NCI-H128 (cell line): ENCODE data around the gene UBE2O.

Source experiments
- DNase-seq: peaks from one replicate; lab custom pipeline; 2025; ENCODE audit not compliant: unreplicated experiment; lab: John Stamatoyannopoulos, UW

The UBE2O gene

GRCh38 chr17:76441686-76442340, 11.1 kb downstream of the UBE2O start:
- DNase-seq = no peak

- no peak for DNase-seq
Measured at GRCh38 chr17:76440751-76441362, 12.1 kb downstream of the UBE2O start.

DNA sequence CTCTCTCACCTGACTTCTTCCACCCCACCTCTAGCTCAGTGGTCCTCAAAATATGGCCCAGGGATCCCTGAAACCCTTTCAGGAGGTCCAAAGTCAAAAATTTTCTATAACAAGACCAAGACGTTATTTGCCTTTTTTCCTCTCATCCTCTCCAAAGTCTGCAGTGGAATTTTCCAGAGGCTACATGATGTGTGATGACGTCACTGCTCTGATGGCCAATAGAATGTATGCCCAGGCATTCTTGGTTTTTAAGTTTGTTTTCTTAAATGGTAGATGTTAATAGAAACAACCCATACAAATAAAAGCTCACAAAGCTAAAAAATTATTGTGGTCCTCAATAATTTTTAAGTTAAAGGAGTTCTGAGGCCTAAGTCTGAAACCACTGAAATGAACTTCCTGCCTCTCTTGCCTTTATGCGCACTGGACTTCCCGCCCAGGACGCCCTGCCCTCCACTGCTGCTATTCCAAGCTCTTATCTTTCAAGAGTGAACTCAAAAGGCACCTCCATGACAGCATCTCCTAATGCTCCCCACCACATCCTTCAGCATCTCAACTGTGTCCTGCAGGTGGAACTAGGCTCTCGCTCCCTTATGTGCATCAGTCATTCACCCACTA, 13.5 kb downstream of the UBE2O start:
- no peak for DNase-seq

DNA sequence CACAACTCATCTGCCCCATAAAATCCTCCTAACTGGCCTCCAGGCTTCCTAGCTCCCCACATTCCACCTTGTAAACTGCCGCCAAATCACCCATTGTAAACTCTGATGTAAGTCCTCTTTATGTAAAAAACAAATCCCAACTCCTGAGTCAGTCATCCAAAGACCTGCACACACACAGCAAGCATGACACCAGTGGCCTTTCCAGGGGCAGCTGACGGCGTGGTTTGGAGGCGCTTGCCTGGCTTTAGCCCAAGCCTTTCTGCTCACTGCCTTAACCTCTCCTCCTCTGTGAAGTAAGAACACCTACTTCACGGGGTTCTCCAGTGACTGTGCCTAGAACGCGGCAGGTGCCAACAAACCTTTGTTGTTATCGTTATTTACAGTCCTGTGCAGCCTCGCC, 14.0 kb downstream of the UBE2O start:
- DNase-seq = no peak

DNA sequence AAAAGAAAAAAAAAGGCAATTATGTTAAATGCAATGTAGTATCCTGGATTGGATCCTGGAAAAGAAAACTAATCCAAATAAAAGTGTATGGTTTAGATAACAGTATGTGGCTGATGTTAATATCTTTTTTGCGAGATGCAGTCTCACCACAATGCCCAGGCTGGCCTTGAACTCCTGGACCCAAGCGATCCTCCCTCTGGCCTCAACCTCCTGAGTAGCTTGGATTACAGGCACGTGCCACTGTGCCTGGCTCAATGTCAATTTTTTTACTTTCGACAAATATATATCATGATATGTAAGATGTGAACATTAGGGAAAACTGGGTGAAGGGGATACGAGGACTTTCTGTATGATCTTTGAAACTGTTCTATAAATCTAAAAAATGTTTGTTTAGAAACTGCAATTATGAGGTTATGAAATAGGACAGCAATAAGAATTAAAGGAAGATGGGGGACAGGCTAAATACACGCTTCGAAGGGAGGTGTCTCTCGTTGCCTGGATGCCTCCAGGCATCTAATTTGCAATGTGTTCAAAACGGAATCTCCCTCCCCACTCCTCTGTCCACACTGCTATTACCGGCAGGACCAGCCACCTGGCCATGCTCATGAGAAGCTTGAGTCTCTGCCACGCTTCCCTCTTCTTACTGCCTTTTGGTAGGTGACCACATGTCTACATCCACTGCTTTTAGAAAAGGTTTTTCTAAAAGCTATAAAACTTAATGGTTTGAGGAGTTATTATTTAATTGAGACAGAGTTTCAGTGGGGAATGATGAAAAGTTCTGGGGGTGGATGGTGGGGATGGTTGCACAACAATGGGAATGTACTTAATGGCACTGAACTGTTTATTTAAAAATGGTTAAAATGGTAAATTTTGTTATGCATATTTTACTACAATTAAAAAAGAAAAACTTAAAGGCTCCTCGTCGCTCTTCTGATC, 15.2 kb downstream of the UBE2O start:
- no peak for DNase-seq

DNA sequence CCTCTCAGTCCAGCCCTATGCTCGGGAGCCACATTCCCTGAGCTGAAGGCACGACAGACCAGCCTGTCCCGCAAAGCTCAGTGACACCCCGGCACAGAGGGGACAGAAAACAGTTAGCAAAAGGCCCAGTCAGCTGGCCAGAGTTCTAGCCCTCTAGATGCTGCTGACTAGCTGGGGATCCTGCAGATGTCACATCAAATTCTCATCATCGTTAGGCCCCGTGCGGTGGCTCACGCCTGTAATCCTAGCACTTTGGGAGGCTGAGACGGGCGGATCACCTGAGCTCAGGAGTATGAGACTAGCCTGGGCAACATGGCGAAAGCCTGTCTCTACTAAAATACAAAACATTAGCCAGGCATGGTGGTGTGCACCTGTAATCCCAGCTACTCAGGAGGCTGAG, 17.2 kb downstream of the UBE2O start:
- DNase-seq = no peak

DNA sequence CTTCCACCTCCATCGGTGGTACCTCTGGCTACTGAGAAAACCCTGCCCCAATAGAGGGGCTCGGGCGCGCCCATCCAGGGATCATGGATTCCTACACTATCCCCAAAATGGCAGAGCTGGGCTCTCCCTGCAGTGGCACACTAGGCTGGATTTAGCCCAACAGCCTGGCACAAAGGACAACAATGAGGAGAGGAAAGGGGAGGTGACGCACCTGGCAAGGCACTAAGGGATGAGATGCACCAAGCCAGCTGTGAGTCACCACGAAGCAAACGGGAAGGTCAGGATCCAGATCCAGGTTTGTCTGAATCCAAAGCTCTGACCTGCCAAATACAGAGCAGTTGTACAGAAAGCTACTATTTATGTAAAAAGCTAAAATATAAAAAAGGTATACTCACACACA, 18.1 kb downstream of the UBE2O start:
- no peak for DNase-seq

DNA sequence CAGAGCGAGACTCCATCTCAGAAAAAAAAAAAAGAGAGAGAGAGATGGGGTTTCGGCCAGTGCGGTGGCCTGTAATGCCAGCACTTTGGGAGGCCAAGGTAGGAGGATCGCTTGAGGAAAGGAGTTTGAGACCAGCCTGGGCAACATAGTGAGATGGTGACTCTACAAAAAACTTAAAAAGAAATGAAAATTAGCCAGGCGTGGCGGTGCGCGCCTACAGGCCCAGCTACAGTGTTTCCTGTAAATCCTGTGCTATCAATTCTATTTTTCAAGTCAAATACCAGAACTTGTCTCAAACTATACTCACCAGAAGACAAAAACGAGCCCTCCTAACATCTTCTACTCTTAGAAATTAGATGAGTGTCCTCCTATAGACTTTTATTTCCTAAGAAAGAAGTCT, 19.3 kb downstream of the UBE2O start:
- DNase-seq = no peak

DNA sequence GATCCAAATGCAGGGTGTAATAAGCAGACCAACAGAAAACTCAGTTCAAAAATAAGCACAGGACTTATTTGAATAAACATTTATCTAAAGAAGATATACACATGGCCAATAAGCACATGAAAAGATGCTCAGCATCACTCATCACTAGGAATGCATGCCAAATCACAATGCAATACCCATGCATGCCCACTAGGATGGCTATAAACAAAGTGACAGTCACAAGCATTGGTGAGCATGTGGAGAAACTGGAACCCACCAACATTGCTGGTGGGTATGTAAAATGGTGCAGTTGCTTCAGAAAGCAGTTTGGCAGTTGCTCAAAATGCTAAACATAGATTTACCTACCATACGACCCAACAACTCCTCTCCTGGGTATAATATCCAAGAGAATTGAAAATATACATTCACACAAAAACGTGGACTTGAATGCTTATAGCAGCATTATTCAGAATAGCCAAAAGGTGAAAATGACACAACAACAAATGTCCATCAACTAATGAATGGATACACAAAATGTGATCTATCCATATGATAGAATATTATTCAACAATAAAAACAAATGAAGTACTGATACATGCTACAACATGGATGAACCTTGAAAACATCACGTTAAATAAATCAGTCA, 20.1 kb downstream of the UBE2O start:
- no peak for DNase-seq

DNA sequence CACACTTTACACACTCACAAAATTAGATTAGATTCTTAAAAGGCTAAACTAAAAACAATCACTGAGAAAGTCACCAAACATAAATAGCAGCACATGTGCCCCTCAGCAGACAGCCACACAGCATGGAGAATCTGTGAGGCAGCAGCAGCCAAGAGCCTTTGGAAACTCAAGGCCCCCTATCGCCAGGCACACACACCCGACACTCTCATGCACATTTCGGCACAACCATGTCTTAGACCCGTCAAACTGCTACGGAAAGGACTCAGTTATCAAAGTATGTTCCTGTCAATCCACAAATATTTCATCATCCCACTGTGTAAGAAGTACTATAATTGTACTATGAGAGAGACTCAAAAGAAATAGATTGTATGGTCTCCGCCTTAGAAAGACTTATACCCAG, 20.9 kb downstream of the UBE2O start:
- no peak for DNase-seq

- no peak for DNase-seq
Measured at GRCh38 chr17:76431509-76431908, 21.4 kb downstream of the UBE2O start.

- no peak for DNase-seq
Measured at GRCh38 chr17:76428511-76428910, 24.4 kb downstream of the UBE2O start.

GRCh38 chr17:76427501-76428231, 25.3 kb downstream of the UBE2O start:
- no peak for DNase-seq

DNA sequence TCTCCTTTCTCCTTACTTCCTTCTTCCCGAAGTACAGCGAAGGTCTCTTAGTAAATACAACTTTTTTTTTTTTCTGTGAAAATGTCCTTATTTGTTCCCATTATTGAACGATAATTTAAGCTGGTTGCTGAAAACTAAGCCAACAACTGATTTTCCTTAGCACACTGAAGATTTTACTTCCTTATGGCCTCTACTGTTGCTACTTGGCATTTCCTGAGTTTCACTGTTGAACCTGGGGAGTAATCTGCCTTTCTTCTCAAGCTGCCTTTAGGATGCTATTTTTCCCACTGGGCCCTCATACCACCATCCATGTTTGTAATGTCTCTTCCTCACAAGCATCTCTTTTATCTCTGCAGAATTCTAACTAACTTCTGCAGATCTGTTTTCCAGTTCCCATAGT, 26.1 kb downstream of the UBE2O start:
- DNase-seq = no peak

DNA sequence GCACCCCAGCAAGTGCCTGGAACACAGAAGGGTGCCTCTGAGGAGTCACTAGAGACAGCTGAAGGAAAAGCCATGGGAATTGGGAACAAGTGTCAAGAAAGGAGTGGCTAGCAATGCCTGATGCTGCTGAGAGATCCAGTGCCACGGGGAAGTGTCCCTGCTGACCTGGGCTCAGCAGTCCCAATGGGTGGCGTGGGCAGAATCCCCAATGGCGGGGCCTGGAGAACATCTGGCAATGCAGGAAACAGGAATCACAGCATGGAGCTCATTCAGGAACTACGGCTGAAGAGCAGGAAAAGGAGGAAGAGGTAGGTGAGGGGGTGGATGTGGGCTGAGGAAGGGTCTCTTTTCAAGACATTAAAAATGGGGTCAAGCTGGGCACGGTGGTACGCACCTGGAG, 30.1 kb downstream of the UBE2O start:
- DNase-seq = no peak

DNA sequence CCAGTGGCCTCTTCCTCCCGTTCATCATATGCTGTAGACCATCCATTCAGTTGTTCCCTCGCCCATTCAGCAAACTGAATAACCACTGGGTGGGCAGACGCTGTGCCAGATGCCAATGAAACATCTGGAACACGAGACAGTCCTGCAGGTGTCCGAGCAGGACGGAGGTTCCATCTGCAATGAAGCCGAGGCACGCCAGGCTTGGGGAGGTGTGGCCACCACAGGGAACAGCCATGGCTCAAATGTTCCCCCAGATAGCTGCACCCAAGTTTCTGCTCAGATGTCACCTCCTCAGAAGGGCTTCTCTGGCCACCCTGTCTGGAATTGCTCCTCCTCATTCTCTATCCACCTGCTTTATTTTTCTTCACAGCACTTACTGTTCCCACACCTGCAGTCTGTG, 30.5 kb downstream of the UBE2O start:
- no peak for DNase-seq

- DNase-seq = no peak
Measured at GRCh38 chr17:76421044-76421407, 31.9 kb downstream of the UBE2O start.

GRCh38 chr17:76420356-76421043, 32.5 kb downstream of the UBE2O start:
- DNase-seq = no peak

GRCh38 chr17:76419576-76420260, 33.2 kb downstream of the UBE2O start:
- DNase-seq = no peak
